NB4 (cell line): ENCODE data around the gene RSL1D1.

Source experiments
- CTCF ChIP-seq: IDR thresholded peaks from one replicate; pipeline ENCODE4 v1.5.1; 2012; ENCODE audit warnings: low read depth, low read length
- POLR2A ChIP-seq: IDR thresholded peaks from 2 replicates; pipeline ENCODE4 v1.6.1; 2011; ENCODE audit warnings: mild to moderate bottlenecking; ENCODE audit not compliant: insufficient read length; ENCODE audit errors: extremely low read depth

DNA sequence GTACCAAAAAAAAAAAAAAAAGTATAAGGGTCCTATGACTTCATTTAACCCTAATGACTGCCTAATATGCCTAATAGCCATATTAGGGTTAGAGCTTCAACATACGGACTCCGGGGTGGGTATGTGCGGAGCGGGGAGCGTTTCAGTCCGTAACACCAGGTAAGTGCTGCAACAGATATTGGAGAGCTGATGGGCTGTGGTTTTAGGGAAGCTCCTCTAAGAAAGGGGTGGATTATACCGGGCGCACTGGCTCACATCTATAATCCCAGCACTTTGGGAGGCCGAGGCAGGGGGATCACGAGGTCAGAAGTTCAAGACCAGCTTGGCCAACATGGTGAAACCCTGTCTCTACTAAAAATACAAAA is 52.3 kb downstream of the RSL1D1 start:
- TF ChIP-seq CTCF (no peak), POLR2A (no peak)
